ENCODE data around the gene NTRK2.
"Not testable (repeated sequence)": the region's sequence is repeated elsewhere in the genome, so short reads cannot be mapped to it uniquely, and the experiment has no call there.

The NTRK2 gene

DNA sequence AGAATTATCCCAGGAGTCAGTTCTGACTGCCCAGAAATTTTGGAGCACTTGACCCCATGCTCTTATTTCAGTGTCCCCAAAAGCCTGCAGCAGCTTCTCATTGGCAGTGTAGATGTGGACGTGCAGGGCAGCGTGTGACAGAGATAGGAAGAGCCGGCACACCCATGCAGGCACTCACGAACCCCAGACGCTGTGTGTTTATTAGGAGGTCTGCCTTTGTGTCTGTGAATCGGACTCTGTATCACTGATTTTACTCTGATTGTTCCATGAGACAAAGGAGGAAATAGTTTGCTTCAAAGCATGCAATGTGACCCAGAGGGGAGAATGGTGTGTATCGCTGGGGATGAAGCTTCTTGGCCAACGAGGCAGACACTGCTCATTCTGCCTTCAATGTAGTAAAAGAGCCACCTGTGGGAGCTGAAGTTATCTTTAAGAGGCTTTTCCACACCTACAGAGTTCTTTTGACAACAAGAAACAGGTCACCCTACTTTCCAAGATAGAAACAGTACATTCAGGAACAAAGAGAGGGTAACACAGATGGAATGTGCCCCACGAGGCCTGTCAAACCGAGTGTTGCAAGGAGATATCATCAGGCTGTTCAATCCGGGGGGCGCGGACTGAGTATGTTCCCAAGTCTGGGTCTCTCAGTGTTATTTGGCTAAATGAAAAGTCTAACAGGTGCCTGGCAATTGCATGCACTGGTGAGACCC lies 224.0 kb downstream of the NTRK2 start:
- no peak for DNase-seq (ENCODE audit: low read depth in 1 of 2, low spot score in 1 of 2)
- TF ChIP-seq JUND (IDR thresholded peaks at IDR 0.05; ENCODE audit: low read depth): no peak
- in situ Hi-C loops (cut with HindIII; ENCODE audit: low pct_unique_long_range_greater_than_20kb, low sequenced_read_pairs): no loop called here

DNA sequence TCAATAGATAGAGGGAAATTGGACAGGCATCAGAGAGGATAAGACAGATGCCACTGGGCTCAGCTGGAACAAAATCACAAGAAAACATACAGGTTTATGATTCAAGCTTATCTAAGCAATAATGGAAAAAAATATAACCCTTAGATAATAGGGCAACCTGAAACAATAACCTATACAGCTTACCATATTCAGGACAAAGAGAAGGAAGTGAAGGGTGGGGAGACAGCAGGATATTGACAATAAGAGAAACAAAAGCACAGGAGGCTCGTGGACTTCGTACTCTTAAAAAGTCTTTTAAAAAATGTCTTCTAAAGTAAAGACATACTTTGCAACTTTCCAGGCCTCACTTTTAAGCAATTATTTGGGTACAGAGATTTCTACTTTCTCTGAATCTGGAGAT lies 225.3 kb downstream of the NTRK2 start:
- no peak for DNase-seq (ENCODE audit: low read depth in 1 of 2, low spot score in 1 of 2)
- TF ChIP-seq JUND (IDR thresholded peaks at IDR 0.05; ENCODE audit: low read depth): no peak
- in situ Hi-C loops (cut with HindIII; ENCODE audit: low pct_unique_long_range_greater_than_20kb, low sequenced_read_pairs): no loop called here

DNA sequence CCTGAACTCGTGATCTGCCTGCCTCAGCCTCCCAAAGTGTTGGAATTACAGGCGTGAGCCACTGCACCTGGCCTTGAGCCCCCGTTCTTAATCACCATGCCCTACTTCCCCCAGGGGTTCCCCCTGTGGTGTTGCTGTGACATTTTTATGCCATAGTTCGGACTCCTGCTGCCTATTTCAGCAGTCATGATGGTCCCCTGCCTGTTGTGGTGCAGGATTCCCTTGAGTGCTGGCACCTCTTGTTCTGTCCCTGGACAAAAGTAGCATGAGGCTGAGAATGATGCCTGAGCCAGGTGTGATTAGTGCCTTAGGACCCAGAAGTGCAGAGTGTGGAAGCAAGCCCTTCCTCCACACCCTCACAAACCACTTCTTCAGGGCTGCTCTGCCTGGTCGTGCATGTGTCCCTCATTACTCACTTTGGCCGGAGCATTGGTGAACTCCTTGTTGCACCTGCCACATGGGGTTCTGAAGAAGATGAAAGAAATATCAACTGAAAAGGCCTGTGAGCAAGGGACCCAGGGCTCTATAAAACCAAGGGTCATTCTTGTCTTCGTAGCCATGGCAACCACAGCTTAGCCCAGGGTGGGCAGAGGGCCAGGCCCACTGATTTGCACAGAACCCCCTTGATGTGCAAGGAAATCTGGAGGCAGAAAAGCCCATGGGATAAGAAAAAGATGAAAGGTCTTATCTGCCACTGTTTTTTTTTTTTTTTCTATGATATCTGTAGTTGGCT lies 228.0 kb downstream of the NTRK2 start:
- in situ Hi-C loops (cut with HindIII; ENCODE audit: low pct_unique_long_range_greater_than_20kb, low sequenced_read_pairs): no loop called here
- DNase-seq (ENCODE audit: low read depth in 1 of 2, low spot score in 1 of 2): no peak
- TF ChIP-seq JUND (IDR thresholded peaks at IDR 0.05; ENCODE audit: low read depth): no peak

DNA sequence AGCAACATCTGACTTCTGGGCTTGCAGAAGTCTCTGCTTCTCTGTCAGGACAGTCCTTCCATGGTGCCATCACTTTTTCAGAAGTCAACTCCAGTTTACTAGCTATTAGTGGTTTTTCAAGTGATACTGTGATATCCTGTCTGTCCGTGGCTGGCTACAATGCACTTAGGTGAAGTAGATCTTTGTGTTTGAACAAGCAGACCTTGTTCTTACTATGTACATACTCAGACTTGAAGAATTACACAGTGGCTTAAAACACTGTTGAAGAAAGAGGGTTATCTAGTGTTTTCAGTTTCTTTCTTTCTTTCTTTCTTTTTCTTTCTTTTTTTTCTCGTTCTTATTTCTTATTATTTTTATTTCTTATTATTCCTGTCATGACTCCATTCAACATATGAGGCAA lies 228.7 kb downstream of the NTRK2 start:
- DNase-seq (ENCODE audit: low read depth in 1 of 2, low spot score in 1 of 2): no peak
- in situ Hi-C loops (cut with HindIII; ENCODE audit: low pct_unique_long_range_greater_than_20kb, low sequenced_read_pairs): no loop called here
- TF ChIP-seq JUND (IDR thresholded peaks at IDR 0.05; ENCODE audit: low read depth): no peak

DNA sequence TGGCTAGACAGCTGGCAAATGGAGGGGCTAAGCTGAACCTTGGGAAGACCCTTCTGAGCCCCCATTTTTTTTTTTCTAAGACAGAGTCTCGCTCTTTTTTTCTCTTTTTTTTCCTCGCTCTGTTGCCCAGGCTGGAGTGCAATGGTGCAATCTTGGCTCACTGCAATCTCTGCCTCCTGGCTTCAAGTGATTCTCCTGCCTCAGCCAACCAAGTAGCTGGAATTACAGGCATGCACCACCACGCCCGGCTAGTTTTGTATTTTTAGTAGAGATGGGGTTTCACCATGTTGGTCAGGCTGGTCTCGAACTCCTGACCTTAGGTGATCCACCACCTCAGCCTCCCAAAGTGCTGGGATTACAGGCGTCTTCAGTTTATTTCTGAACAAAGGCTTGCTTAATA lies 229.1 kb downstream of the NTRK2 start:
- DNase-seq (ENCODE audit: low read depth in 1 of 2, low spot score in 1 of 2); in situ Hi-C loops (cut with HindIII; ENCODE audit: low pct_unique_long_range_greater_than_20kb, low sequenced_read_pairs): not testable (repeated sequence)

DNA sequence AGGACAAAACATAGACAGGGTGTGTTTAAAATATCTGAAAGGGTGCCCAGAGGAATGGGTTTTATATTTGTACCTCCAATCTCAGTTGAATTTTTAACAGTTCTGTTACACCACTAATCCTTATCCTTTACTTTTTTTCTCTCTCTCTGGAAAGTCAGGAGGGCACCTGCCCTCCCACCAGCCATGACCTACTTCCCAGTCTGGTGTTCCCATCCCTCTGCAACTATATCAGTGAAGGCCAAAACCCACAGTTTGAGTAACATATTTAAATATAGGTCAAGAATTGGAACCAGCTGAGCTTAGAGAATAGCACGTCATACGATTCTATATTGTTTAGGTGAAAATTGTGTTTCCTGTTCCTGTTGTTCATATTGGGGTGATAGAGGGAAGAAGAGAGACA lies 229.8 kb downstream of the NTRK2 start:
- in situ Hi-C loops (cut with HindIII; ENCODE audit: low pct_unique_long_range_greater_than_20kb, low sequenced_read_pairs): no loop called here
- TF ChIP-seq JUND (IDR thresholded peaks at IDR 0.05; ENCODE audit: low read depth): no peak
- no peak for DNase-seq (ENCODE audit: low read depth in 1 of 2, low spot score in 1 of 2)

DNA sequence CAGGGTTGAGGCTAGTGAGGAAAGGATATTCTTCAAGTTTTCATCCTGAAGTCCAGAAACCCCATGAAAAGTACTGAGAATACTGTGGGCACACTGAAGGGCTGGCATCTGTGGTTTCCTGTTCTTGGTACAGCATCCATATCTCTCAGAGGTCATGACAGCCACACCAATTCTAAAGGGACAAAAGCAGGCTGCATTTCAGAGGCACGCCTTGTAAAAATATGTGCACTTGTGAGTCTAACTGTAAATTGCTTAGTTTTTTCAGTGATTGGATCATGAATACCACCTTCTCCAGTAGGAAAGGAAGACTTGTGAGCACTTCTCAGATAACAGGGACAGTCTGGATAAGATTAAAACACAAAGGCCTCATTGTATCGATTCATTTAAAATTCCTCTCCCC lies 230.9 kb downstream of the NTRK2 start:
- in situ Hi-C loops (cut with HindIII; ENCODE audit: low pct_unique_long_range_greater_than_20kb, low sequenced_read_pairs): no loop called here
- no peak for TF ChIP-seq JUND (IDR thresholded peaks at IDR 0.05; ENCODE audit: low read depth)
- no peak for DNase-seq (ENCODE audit: low read depth in 1 of 2, low spot score in 1 of 2)

DNA sequence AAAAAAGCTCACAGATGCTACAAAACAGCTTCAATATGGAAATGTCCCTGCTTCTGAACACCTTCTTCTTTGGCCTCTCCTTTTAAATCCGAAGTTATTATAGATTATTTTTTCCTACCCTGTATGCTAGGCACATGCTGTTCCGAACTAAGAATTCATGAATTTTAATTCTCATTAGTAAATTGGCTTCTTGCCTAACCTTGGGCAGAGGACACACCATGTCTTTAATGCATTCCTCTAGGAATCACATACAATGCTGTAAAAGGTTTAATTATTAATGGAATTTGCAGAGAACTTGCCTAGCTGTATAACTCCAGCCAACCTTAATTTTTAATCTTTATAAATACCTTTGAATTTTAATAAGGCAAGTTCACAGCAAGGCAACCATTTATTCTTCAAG lies 234.4 kb downstream of the NTRK2 start:
- TF ChIP-seq JUND (IDR thresholded peaks at IDR 0.05; ENCODE audit: low read depth): no peak
- in situ Hi-C loops (cut with HindIII; ENCODE audit: low pct_unique_long_range_greater_than_20kb, low sequenced_read_pairs): no loop called here

DNA sequence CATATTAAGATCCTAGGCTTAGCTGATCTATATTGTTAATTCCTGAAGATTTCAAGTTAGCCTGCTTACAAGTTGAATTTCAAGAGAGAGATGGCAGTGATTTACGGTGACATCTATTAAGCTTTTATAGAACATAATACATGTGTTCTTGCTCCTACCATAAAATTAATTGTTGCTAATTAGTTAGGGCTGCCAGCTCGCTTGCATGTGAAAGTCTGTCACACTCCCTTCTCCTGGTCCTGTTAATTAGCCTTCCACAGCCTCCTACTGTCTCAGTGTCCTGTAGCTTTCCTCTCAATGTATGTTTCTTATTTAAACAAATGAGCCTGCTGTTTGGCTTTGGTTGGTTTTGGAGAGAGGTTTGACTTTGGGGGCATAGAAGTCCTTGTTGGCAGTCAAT lies 247.2 kb downstream of the NTRK2 start:
- TF ChIP-seq JUND (IDR thresholded peaks at IDR 0.05; ENCODE audit: low read depth): no peak
- no peak for DNase-seq (ENCODE audit: low read depth in 1 of 2, low spot score in 1 of 2)
- in situ Hi-C loops (cut with HindIII; ENCODE audit: low pct_unique_long_range_greater_than_20kb, low sequenced_read_pairs): no loop called here

More for the DNA sequence above, 234.4 kb downstream of the NTRK2 start:
- no peak for DNase-seq (ENCODE audit: low read depth in 1 of 2, low spot score in 1 of 2)

DNA sequence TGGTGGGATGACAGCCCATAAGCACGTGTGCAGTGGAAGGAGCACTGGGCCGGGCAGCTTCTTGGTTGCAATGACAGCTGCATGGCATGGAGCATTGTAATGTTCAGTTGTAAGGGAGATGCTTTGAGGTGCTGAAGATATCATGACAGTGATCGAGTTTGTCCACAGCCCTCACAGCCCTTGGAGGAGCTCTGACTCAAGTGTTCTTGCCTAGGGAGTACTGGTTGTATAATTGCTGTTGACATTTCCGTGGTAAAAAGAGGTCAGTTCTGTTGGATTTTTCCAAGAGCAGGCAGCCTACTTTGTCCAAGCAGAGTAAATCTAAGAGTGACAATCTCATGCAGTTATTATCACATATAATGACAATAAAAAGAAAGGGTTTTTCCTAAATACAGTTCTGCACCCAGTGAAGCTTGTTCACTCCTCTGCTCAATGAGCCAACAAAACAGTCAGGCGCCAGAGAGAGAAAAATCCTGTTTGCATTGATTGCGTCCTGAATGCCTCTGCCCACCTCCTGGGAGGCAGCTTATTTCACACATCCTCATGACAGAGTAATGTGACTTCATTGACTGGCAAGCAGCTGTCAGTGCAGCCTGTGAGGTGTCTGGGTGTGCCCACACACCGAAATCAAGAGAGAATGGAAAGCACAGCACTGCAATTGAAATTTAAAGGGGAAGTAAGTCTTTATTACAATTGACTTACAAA lies 248.0 kb downstream of the NTRK2 start:
- no peak for TF ChIP-seq JUND (IDR thresholded peaks at IDR 0.05; ENCODE audit: low read depth)
- in situ Hi-C loops (cut with HindIII; ENCODE audit: low pct_unique_long_range_greater_than_20kb, low sequenced_read_pairs): no loop called here
- peak in 1 of 2 experiments; percentile 11 for DNase-seq (ENCODE audit: low read depth in 1 of 2, low spot score in 1 of 2)

DNA sequence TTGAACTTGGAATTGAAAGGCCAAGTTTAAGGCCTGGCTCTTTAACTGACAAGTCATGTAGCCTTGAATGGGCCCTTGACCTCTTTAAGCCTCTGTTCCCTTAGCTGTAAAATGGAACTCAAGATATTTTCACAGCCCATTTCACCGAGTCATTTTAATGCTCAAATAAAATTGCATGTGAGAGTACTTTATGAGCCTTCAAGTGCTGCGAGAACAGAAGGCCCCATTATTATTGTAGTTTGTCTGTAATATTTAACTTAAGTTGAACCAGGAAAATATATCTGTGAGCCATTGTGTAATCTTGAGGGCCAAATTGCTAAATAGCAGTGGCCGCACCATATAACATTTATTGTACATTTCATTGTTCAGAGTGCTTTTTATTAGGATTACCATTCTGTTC lies 249.9 kb downstream of the NTRK2 start:
- TF ChIP-seq JUND (IDR thresholded peaks at IDR 0.05; ENCODE audit: low read depth): no peak
- in situ Hi-C loops (cut with HindIII; ENCODE audit: low pct_unique_long_range_greater_than_20kb, low sequenced_read_pairs): no loop called here
- DNase-seq (ENCODE audit: low read depth in 1 of 2, low spot score in 1 of 2): no peak

DNA sequence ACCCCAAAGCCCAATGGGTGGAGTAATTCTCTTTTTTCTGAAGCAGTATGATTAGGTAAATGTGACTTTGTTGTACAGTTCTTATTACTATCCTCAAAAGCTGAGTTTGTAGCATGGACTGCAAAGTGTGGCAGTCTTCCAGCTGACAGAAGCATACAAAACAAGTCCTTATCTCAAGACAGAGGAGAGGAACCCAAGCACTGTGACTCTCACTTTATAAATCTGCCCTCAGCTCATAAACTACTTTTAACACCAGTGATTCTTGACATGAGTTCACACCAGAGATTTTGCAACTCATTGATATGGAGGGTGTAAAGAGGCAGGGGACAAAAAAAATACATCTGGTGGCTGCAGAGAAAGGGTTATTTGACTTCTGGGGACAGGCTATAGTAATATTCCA lies 251.6 kb downstream of the NTRK2 start:
- in situ Hi-C loops (cut with HindIII; ENCODE audit: low pct_unique_long_range_greater_than_20kb, low sequenced_read_pairs): no loop called here
- TF ChIP-seq JUND (IDR thresholded peaks at IDR 0.05; ENCODE audit: low read depth): no peak
- DNase-seq (ENCODE audit: low read depth in 1 of 2, low spot score in 1 of 2): no peak

DNA sequence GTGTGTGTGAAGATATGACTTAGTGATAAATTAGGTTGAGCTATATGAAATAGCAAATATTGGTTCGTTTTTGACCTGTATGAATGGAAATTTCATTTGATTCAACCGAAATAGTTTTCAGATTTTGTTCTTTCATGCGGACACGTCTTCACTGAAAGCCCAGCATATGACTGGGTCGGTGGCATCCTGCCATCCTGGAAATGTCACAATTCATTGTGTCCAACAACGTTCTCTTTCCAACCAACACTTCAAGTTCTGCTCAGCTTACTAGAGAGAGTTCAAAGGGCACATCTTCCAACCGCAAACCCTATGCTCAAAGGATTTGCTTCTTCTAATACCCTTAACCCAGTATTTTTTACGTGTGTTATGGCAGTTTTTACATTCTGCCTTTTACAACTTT lies 252.5 kb downstream of the NTRK2 start:
- no peak for DNase-seq (ENCODE audit: low read depth in 1 of 2, low spot score in 1 of 2)
- TF ChIP-seq JUND (IDR thresholded peaks at IDR 0.05; ENCODE audit: low read depth): no peak
- in situ Hi-C loops (cut with HindIII; ENCODE audit: low pct_unique_long_range_greater_than_20kb, low sequenced_read_pairs): no loop called here

Measured in T47D (cell line).